ENCODE results near the gene IL15. TPM values are rescaled to one million over a fixed set of nuclear protein-coding genes. Genes with fewer than 3 reads are reported as not detected.
"Not testable (repeated sequence)": the region's sequence is repeated elsewhere in the genome, so short reads cannot be mapped to it uniquely, and the experiment has no call there.

IL15 gene
- total RNA-seq, 6 donors from 2014 or later: 2.1 to 12.1 (median 7.4) TPM

DNA sequence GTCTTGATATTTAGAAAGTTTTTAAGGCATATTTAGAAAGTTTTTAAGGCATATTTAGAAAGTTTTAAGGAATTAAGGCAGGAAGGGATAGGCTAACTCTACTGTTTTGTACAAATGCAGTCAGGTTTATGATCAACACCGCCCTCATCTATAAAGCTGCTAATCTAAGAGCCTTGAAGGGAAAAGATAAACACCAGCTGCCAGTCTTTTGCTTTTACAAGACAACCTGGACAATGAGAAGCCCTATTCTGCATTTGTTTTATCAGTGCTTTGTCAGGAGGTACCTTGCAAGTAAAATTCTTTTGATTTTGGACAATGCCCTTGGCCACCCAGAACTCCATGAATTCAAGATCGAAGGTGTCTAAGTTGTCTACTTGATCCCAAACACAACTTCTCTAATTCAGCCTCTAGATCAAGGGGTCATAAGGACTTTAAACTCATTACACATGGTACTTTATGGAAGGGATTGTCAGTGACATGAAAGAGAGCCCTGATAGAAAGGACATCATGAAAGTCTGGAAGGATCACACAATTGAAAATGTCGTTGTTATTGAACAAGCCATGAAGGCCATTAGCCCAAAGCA is 39.8 kb downstream of the IL15 start:
- no peaks in the 10 kb centered on the region for H3K9me3 ChIP-seq
- no peak for DNase-seq
- H3K27ac ChIP-seq: no peak overlapping the region
- no peak overlapping the region for H3K4me3 ChIP-seq
- WGBS, 2 donors: 81 to 100% methylated on average over 3 of the region's 3 CpGs
- H3K4me1 ChIP-seq: no peaks in the 10 kb centered on the region
- TF ChIP-seq POLR2A (IDR thresholded peaks at IDR 0.05) (no peak), EP300 (IDR thresholded peaks at IDR 0.05) (no peak), POLR2AphosphoS5 (IDR thresholded peaks at IDR 0.05) (no peak)
- no peaks in the 10 kb centered on the region for H3K36me3 ChIP-seq
- no peak for ATAC-seq (ENCODE audit: low FRiP score in 2 of 2)
- no peaks in the 10 kb centered on the region for H3K27me3 ChIP-seq

DNA sequence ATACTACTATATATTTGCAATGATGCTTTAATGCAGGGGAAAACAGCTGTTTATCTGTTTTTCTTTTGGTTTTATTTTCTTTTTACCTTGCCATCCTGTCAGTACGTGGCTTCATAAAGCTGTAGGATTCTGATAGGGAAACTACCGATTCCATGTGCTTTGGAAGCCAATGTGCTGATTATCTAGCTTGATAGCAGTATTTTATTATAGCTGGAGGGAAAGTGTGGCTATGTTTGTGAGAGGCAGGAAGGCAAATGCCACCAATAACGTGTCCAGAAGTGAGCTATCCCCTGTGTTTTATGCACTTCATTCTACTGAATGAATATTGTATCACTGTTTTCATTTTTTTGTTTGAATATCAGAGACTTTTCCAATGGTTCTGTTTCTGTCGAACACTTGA is 43.7 kb downstream of the IL15 start:
- DNase-seq (no peak), ATAC-seq (ENCODE audit: low FRiP score in 2 of 2) (no peak)
- WGBS, 2 donors: 73 to 85% methylated on average over 4 of the region's 4 CpGs
- H3K27me3 ChIP-seq: no peaks in the 10 kb centered on the region
- H3K9me3 ChIP-seq: no peaks in the 10 kb centered on the region
- H3K36me3 ChIP-seq: no peaks in the 10 kb centered on the region
- H3K4me3 ChIP-seq: no peak overlapping the region
- TF ChIP-seq EP300 (IDR thresholded peaks at IDR 0.05) (no peak), POLR2AphosphoS5 (IDR thresholded peaks at IDR 0.05) (no peak), POLR2A (IDR thresholded peaks at IDR 0.05) (no peak)
- TF ChIP-seq, protein P1, sequence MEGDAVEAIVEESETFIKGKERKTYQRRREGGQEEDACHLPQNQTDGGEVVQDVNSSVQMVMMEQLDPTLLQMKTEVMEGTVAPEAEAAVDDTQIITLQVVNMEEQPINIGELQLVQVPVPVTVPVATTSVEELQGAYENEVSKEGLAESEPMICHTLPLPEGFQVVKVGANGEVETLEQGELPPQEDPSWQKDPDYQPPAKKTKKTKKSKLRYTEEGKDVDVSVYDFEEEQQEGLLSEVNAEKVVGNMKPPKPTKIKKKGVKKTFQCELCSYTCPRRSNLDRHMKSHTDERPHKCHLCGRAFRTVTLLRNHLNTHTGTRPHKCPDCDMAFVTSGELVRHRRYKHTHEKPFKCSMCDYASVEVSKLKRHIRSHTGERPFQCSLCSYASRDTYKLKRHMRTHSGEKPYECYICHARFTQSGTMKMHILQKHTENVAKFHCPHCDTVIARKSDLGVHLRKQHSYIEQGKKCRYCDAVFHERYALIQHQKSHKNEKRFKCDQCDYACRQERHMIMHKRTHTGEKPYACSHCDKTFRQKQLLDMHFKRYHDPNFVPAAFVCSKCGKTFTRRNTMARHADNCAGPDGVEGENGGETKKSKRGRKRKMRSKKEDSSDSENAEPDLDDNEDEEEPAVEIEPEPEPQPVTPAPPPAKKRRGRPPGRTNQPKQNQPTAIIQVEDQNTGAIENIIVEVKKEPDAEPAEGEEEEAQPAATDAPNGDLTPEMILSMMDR (IDR thresholded peaks at IDR 0.05): no peak
- no peak overlapping the region for H3K27ac ChIP-seq
- no peaks in the 10 kb centered on the region for H3K4me1 ChIP-seq

DNA sequence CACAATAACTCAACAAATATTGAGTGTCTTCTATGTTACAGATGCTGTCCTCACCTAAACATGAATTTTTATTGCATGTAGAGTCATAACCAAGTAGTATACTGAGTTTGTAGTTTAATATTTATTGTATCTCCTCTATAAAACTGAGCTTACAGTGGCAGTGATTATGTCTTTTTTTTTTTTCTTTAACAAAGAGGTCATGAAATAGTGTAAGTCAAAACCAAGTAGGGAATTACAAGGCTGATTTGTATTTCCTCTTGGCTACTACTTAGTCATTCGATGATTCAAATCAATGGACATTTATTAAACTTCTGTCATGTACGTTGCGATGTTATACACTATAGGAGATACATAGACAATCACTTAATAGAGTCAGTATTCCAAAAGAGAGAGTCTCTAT is 48.4 kb downstream of the IL15 start:
- ATAC-seq (ENCODE audit: low FRiP score in 2 of 2) (no peak), DNase-seq (no peak)
- TF ChIP-seq, protein P1 (IDR thresholded peaks at IDR 0.05): no peak
- TF ChIP-seq POLR2AphosphoS5 (IDR thresholded peaks at IDR 0.05) (no peak), POLR2A (IDR thresholded peaks at IDR 0.05) (no peak), EP300 (IDR thresholded peaks at IDR 0.05) (no peak)
- Histone ChIP-seq H3K27ac (no peak overlapping the region), H3K4me3 (no peak overlapping the region), H3K4me1 (peaks cover 0 to 10% (median 8%) of the 10 kb centered on the region in 4 donors), H3K27me3 (no peaks in the 10 kb centered on the region), H3K36me3 (no peaks in the 10 kb centered on the region), H3K9me3 (no peaks in the 10 kb centered on the region)
- 90 to 94% methylated on average over 3 of the region's 3 CpGs for WGBS, 2 donors

DNA sequence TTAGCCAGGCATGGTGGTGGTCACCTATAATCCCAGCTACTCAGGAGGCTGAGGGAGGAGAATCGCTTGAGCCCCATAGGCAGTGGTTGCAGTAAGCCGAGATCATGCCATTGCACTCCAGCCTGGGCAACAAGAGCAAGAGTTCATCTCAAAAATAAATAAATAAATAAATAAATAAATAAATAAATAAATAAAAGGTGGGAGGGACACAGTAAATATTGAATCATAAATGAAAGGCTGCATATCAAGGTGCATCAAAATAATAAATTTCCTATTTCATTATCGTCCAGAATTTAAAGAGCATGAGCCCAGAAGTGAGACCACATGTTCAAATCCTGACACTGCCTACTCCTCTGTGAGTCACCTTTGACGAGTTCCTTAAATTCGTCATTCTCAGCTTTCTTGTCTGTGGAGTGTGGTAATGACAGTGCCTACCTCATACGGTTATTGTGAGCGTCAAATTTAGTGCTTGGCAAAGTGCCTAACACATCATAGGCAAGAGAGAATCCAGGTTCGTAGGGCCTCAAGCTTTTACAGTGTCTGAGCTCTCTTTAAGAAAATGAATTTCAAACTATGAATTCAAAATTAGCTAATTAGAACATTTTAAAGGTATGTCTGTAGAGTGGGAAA is 49.9 kb downstream of the IL15 start:
- Histone ChIP-seq H3K4me1 (peaks cover 0 to 10% (median 8%) of the 10 kb centered on the region in 4 donors), H3K4me3 (no peak overlapping the region), H3K27me3 (no peaks in the 10 kb centered on the region), H3K36me3 (no peaks in the 10 kb centered on the region), H3K27ac (no peak overlapping the region), H3K9me3 (no peaks in the 10 kb centered on the region)
- ATAC-seq (ENCODE audit: low FRiP score in 2 of 2) (peak in 1 of 2 donors; percentile 39), DNase-seq (no peak)
- TF ChIP-seq POLR2A (IDR thresholded peaks at IDR 0.05): no peak
- TF ChIP-seq POLR2AphosphoS5 (IDR thresholded peaks at IDR 0.05): no peak
- TF ChIP-seq, protein P1 (IDR thresholded peaks at IDR 0.05): no peak
- WGBS, 2 donors: 66 to 70% methylated on average over 8 of the region's 8 CpGs

GRCh38 chr4:141686879-141687278 is 50.5 kb downstream of the IL15 start:
- DNase-seq (no peak), ATAC-seq (ENCODE audit: low FRiP score in 2 of 2) (no peak)
- Histone ChIP-seq H3K27ac (no peak overlapping the region), H3K36me3 (no peaks in the 10 kb centered on the region), H3K4me3 (no peak overlapping the region), H3K27me3 (no peaks in the 10 kb centered on the region), H3K9me3 (no peaks in the 10 kb centered on the region), H3K4me1 (peaks cover 0 to 10% (median 8%) of the 10 kb centered on the region in 4 donors)
- TF ChIP-seq, protein P1 (IDR thresholded peaks at IDR 0.05): no peak
- TF ChIP-seq POLR2A (IDR thresholded peaks at IDR 0.05) (no peak), EP300 (IDR thresholded peaks at IDR 0.05) (no peak), POLR2AphosphoS5 (IDR thresholded peaks at IDR 0.05) (no peak)

- WGBS, 2 donors: 96 to 97% methylated on average over 19 to 21 of the region's 29 CpGs
- H3K4me3 ChIP-seq; H3K27me3 ChIP-seq; H3K9me3 ChIP-seq; H3K36me3 ChIP-seq; H3K27ac ChIP-seq; ATAC-seq (ENCODE audit: low FRiP score in 2 of 2): not testable (repeated sequence)
- H3K4me1 ChIP-seq: peaks cover 0 to 10% (median 8%) of the 10 kb centered on the region in 4 donors
- DNase-seq: peak in 1 of 2 donors; percentile 70
These were observed 53.4 kb downstream of the IL15 start for GRCh38 chr4:141689726-141690296.

- H3K36me3 ChIP-seq; ATAC-seq (ENCODE audit: low FRiP score in 2 of 2); H3K27me3 ChIP-seq; DNase-seq; H3K4me3 ChIP-seq; H3K9me3 ChIP-seq; H3K27ac ChIP-seq: not testable (repeated sequence)
- peaks cover 0 to 10% (median 7%) of the 10 kb centered on the region in 4 donors for H3K4me1 ChIP-seq
- WGBS, 2 donors: 77 to 87% methylated on average over 1 of the region's 1 CpG
These were observed 54.9 kb downstream of the IL15 start for GRCh38 chr4:141691247-141691646.
